K562 (cell line): ENCODE results near the gene SPRR2A. TPM values are rescaled to one million over a fixed set of nuclear protein-coding genes. Genes with fewer than 3 reads are reported as not detected.

ENCODE experiments used
- ASH1L ChIP-seq: fragments of 450-650 bp; IDR thresholded peaks from 2 replicates; pipeline ENCODE4 v1.6.1; 2018; ENCODE audit warnings: borderline replicate concordance, mild to moderate bottlenecking, low read depth; ENCODE audit not compliant: partially characterized antibody
- BMI1 ChIP-seq: fragments of 150-350 bp; IDR thresholded peaks from 2 replicates; pipeline ENCODE4 v1.6.1; 2014; ENCODE audit warnings: low read length
- KDM5B ChIP-seq: fragments of 200-600 bp; sonication (generic); IDR thresholded peaks from 2 replicates; pipeline ENCODE4 v1.6.1; 2012; ENCODE audit warnings: low read depth, mild to moderate bottlenecking, moderate library complexity, low read length, control low read depth, inconsistent platforms; ENCODE audit not compliant: insufficient replicate concordance
- MTF1 ChIP-seq: fragments of 250-450 bp; sonication (Bioruptor Pico); IDR thresholded peaks from 2 replicates; pipeline ENCODE4 v1.9.0; 2021; ENCODE audit warnings: moderate library complexity, mild to moderate bottlenecking, inconsistent platforms, borderline replicate concordance
- RNF2 ChIP-seq: sonication (generic); IDR thresholded peaks from 2 replicates; pipeline ENCODE4 v1.6.1; 2016
- SIN3A ChIP-seq, 2 experiments: fragments of 150-350 bp in 1 of 2; IDR thresholded peaks; 2 replicates each; pipeline ENCODE4 v1.6.1; 2011 to 2016; ENCODE audit warnings: borderline replicate concordance in 2 of 2, low read depth in 2 of 2, low read length in 2 of 2, mild to moderate bottlenecking in 2 of 2, moderate library complexity in 2 of 2; ENCODE audit not compliant: control insufficient read depth in 1 of 2
- TEAD4 ChIP-seq, 2 experiments: sonication (generic) in 1 of 2; formaldehyde crosslinking in 1 of 2; IDR thresholded peaks; 2 replicates each; pipeline versions ENCODE4 v1.6.1 to v1.8.0; 2012 to 2022; ENCODE audit warnings: borderline replicate concordance in 1 of 2, inconsistent platforms in 1 of 2, low read length in 1 of 2, mild to moderate bottlenecking in 1 of 2, missing genetic modification reagents in 1 of 2
- U2AF1 ChIP-seq: fragments of 200-400 bp; formaldehyde crosslinking; optimal IDR thresholded peaks from 2 replicates; pipeline ENCODE3; 2017; ENCODE audit warnings: mild to moderate bottlenecking, low read depth, low read length, moderate library complexity
- ZNF274 ChIP-seq: IDR thresholded peaks from 2 replicates; pipeline ENCODE4 v1.6.1; 2011; ENCODE audit warnings: low read depth, mild to moderate bottlenecking, low read length, moderate library complexity, borderline replicate concordance
- polyA plus RNA-seq, 8 experiments: library from polyadenylated mRNA; depleted of rRNA in 4 of 8; stranded (reverse) in 5 of 8; unstranded in 3 of 8; fragments of >200 nt; fragmentation: Nextera tagmentation in 2 of 8; fragmentation: Illumina TruSeq in 1 of 8; extraction: Ambion mirVana in 2 of 8; extraction: Trizol in 1 of 8; gene quantifications; 2 replicates each; pipeline versions ENCODE4 v1.2.1 to v1.2.3, GENCODE V29; 2011 to 2014; ENCODE audit warnings: inconsistent platforms in 1 of 8, missing spikeins in 1 of 8
- total RNA-seq, 7 experiments: library from RNA; depleted of rRNA in 6 of 7; stranded (reverse); fragments of >200 nt in 6 of 7; fragmentation: Illumina TruSeq in 2 of 7; extraction: Trizol in 2 of 7; gene quantifications; 2 replicates each; pipeline versions ENCODE4 v1.2.1 to v1.2.3, GENCODE V29; 2011 to 2021; ENCODE audit warnings: low replicate concordance in 1 of 7
- TF ChIP-seq, protein P1 (sequence below): fragments of 250-450 bp; sonication (Bioruptor Pico); IDR thresholded peaks from 2 replicates; pipeline ENCODE4 v1.4.0; 2020; ENCODE audit warnings: mild to moderate bottlenecking, moderate library complexity
- TF ChIP-seq, protein P2 (sequence below): fragments of 450-650 bp; IDR thresholded peaks from 2 replicates; pipeline ENCODE4 v1.6.1; 2016
- TF ChIP-seq, protein P3 (sequence below), 2 experiments: fragments of 450-650 bp in 1 of 2; sonication (generic) in 1 of 2; formaldehyde crosslinking in 1 of 2; IDR thresholded peaks; 2 replicates each; pipeline versions ENCODE4 v1.7.1 to v1.9.0; 2016 to 2022; ENCODE audit warnings: inconsistent platforms in 1 of 2, mild to moderate bottlenecking in 1 of 2, missing genetic modification reagents in 1 of 2

The SPRR2A gene
- total and polyA plus RNA-seq, 9 of the 15 experiments (the other 6 are each of a cell fraction or from before 2014, with no cell fraction given): 0.17 TPM; not detected in 8

DNA sequence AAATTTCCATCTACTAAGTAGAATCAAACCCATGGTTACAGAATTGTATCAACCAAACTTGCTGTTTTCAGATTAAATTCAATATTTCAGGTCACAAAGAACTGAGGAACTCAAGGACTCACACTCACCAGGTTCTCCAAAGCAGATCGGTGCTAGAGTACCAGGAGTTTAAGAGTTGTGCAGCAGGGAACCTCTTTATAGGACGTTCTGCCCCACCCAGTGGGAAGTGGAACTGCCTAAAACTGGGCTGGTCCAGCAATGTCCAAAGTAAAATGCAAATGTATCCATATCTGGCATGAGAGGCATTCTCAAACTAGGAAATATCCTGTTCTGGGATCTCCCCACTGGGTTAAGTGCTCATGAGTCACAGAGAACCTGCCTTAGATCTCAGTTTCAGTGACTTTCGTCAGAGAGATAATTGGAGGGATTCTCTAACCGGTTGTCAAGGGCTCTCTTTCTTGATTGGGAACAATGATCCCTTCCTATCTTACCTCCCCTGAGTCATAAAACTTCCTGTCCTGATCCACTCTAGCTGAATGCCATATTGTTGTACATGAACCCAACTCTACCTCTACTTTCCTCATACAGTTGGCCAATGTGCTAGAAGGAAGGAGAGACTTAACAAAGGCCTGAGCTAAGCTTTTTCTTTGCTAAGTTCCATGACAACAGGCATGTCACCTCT, 16.2 kb downstream of the SPRR2A start, which contains the start of gene SPRR2D (continued):
- TF ChIP-seq, protein P1, sequence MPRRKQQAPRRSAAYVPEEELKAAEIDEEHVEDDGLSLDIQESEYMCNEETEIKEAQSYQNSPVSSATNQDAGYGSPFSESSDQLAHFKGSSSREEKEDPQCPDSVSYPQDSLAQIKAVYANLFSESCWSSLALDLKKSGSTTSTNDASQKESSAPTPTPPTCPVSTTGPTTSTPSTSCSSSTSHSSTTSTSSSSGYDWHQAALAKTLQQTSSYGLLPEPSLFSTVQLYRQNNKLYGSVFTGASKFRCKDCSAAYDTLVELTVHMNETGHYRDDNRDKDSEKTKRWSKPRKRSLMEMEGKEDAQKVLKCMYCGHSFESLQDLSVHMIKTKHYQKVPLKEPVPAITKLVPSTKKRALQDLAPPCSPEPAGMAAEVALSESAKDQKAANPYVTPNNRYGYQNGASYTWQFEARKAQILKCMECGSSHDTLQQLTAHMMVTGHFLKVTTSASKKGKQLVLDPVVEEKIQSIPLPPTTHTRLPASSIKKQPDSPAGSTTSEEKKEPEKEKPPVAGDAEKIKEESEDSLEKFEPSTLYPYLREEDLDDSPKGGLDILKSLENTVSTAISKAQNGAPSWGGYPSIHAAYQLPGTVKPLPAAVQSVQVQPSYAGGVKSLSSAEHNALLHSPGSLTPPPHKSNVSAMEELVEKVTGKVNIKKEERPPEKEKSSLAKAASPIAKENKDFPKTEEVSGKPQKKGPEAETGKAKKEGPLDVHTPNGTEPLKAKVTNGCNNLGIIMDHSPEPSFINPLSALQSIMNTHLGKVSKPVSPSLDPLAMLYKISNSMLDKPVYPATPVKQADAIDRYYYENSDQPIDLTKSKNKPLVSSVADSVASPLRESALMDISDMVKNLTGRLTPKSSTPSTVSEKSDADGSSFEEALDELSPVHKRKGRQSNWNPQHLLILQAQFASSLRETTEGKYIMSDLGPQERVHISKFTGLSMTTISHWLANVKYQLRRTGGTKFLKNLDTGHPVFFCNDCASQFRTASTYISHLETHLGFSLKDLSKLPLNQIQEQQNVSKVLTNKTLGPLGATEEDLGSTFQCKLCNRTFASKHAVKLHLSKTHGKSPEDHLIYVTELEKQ (CRISPR knock-in tag): no peak
- TF ChIP-seq, protein P2, sequence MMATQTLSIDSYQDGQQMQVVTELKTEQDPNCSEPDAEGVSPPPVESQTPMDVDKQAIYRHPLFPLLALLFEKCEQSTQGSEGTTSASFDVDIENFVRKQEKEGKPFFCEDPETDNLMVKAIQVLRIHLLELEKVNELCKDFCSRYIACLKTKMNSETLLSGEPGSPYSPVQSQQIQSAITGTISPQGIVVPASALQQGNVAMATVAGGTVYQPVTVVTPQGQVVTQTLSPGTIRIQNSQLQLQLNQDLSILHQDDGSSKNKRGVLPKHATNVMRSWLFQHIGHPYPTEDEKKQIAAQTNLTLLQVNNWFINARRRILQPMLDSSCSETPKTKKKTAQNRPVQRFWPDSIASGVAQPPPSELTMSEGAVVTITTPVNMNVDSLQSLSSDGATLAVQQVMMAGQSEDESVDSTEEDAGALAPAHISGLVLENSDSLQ: no peak
- no peak; the same call in 1 of the 2 replicates for TF ChIP-seq TEAD4 (IDR thresholded peaks at IDR 0.05; ENCODE audit: low read length)
- TF ChIP-seq TEAD4 (CRISPR knock-in tag; IDR thresholded peaks at IDR 0.05; ENCODE audit: borderline replicate concordance): no peak
- TF ChIP-seq MTF1: no peak
- no peak for TF ChIP-seq ZNF274
- TF ChIP-seq, protein P3, sequence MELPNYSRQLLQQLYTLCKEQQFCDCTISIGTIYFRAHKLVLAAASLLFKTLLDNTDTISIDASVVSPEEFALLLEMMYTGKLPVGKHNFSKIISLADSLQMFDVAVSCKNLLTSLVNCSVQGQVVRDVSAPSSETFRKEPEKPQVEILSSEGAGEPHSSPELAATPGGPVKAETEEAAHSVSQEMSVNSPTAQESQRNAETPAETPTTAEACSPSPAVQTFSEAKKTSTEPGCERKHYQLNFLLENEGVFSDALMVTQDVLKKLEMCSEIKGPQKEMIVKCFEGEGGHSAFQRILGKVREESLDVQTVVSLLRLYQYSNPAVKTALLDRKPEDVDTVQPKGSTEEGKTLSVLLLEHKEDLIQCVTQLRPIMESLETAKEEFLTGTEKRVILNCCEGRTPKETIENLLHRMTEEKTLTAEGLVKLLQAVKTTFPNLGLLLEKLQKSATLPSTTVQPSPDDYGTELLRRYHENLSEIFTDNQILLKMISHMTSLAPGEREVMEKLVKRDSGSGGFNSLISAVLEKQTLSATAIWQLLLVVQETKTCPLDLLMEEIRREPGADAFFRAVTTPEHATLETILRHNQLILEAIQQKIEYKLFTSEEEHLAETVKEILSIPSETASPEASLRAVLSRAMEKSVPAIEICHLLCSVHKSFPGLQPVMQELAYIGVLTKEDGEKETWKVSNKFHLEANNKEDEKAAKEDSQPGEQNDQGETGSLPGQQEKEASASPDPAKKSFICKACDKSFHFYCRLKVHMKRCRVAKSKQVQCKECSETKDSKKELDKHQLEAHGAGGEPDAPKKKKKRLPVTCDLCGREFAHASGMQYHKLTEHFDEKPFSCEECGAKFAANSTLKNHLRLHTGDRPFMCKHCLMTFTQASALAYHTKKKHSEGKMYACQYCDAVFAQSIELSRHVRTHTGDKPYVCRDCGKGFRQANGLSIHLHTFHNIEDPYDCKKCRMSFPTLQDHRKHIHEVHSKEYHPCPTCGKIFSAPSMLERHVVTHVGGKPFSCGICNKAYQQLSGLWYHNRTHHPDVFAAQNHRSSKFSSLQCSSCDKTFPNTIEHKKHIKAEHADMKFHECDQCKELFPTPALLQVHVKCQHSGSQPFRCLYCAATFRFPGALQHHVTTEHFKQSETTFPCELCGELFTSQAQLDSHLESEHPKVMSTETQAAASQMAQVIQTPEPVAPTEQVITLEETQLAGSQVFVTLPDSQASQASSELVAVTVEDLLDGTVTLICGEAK (IDR thresholded peaks at IDR 0.05): peak; percentile 34; the same call in 1 of the 2 replicates
- TF ChIP-seq, protein P3 (CRISPR knock-in tag; IDR thresholded peaks at IDR 0.05): no peak
- TF ChIP-seq KDM5B: no peak
- no peak for TF ChIP-seq ASH1L
- TF ChIP-seq BMI1: no peak
- no peak for TF ChIP-seq SIN3A (IDR thresholded peaks at IDR 0.05; ENCODE audit: borderline replicate concordance in 2 of 2, control insufficient read depth in 1 of 2, low read depth in 2 of 2, low read length in 2 of 2)
- TF ChIP-seq U2AF1: no peak
- no peak for TF ChIP-seq RNF2
